ENCODE measurements around the gene RFX4. TPM values are rescaled to one million over a fixed set of nuclear protein-coding genes. Genes with fewer than 3 reads are reported as not detected.
"Not testable (repeated sequence)": the region's sequence is repeated elsewhere in the genome, so short reads cannot be mapped to it uniquely, and the experiment has no call there.

Gene RFX4
- total RNA-seq, 2 donors from 2014 or later: not detected

DNA sequence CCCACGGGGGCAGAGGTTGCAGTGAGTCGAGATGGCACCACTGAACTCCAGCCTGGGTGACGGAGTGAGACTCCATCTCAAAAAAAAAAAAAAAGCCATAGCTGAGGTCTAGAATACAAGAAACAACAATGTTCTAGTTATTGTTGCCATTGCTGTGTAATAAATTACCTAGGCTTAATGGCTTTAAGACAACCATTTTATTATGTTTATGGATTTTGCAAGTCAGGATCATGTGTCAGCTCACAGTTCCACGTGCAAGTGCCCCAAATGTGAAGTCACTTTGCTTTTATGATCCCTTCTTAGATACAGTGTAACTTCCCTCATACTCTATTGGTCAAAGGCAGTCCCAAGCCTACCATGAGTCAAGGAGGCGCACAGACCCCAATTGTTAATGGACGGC, 142.1 kb downstream of the RFX4 start:
- Histone ChIP-seq H3K36me3 (no peaks in the 10 kb centered on the region), H3K9me3 (no peaks in the 10 kb centered on the region), H3K27ac (no peak overlapping the region), H3K4me3 (no peak overlapping the region), H3K27me3 (no peaks in the 10 kb centered on the region), H3K4me1 (no peaks in the 10 kb centered on the region)
- no peak for DNase-seq (ENCODE audit: low spot score)
- TF ChIP-seq, protein P1, sequence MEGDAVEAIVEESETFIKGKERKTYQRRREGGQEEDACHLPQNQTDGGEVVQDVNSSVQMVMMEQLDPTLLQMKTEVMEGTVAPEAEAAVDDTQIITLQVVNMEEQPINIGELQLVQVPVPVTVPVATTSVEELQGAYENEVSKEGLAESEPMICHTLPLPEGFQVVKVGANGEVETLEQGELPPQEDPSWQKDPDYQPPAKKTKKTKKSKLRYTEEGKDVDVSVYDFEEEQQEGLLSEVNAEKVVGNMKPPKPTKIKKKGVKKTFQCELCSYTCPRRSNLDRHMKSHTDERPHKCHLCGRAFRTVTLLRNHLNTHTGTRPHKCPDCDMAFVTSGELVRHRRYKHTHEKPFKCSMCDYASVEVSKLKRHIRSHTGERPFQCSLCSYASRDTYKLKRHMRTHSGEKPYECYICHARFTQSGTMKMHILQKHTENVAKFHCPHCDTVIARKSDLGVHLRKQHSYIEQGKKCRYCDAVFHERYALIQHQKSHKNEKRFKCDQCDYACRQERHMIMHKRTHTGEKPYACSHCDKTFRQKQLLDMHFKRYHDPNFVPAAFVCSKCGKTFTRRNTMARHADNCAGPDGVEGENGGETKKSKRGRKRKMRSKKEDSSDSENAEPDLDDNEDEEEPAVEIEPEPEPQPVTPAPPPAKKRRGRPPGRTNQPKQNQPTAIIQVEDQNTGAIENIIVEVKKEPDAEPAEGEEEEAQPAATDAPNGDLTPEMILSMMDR (IDR thresholded peaks at IDR 0.05): no peak

DNA sequence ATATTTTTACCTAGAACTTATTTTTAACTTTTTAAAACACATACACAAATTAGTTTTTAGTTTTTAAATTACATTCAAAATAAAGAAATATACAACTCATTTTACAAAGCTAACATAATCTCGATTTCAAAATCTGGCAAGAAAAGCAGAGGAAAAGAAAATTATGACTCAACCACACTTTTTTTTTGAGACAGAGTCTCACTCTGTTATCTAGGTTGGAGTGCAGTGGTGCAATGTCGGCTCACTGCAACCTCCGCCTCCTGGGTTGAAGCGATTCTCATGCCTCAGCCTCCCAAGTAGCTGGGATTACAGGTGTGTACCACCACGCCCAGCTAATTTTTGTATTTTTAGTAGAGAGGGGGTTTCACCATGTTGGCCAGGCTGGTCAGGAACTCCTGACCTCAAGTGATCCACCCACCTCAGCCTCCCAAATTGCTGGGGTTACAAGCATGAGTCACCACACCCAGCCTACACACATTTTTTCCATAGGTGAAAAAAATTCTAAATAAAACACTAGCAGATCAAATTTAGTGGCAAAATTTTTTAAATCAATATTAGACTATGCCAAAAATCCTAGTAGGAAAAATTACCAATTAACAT, 143.9 kb downstream of the RFX4 start:
- H3K9me3 ChIP-seq; DNase-seq (ENCODE audit: low spot score); H3K4me3 ChIP-seq; H3K4me1 ChIP-seq; H3K27me3 ChIP-seq; H3K27ac ChIP-seq; H3K36me3 ChIP-seq: not testable (repeated sequence)

DNA sequence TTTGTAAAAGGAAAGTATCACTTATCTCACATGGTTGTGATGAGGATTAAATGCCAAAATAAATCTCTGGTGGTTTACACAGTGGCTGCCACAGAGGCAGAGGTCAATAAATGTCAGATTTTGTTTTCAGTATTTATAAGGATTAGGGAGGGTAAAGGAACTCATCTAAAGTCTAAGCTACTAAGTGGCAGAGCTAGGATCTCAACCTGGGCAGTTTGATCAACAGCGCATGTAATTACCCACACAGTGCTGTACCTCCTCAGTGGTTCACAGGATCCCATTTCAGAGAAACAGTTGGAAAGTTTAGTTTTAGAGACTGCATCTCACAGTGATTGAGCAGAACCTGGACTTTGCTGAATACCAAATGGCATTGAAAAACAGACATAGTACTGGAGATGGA, 146.8 kb downstream of the RFX4 start:
- no peaks in the 10 kb centered on the region for H3K9me3 ChIP-seq
- no peak overlapping the region for H3K27ac ChIP-seq
- H3K36me3 ChIP-seq: no peaks in the 10 kb centered on the region
- TF ChIP-seq, protein P1 (IDR thresholded peaks at IDR 0.05): no peak
- no peaks in the 10 kb centered on the region for H3K4me1 ChIP-seq
- no peak overlapping the region for H3K4me3 ChIP-seq
- no peak for DNase-seq (ENCODE audit: low spot score)
- H3K27me3 ChIP-seq: no peaks in the 10 kb centered on the region

DNA sequence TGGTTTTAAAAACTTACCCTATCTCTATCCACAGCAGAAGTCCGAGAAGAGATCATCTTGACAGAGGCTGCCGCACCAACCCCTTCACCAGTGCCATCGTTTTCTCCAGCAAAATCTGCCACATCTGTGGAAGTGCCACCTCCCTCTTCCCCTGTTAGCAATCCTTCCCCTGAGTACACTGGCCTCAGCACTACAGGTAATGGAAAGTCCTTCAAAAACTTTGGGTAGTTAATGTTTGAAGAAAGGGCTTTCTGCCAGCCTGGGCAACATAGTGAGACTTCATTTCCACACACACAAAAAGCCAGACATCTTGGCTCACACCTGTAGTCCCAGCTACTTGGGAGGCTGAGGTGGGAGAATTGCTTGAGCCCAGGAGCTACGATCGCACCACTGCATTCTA, 150.1 kb downstream of the RFX4 start:
- no peak overlapping the region for H3K4me3 ChIP-seq
- no peaks in the 10 kb centered on the region for H3K36me3 ChIP-seq
- H3K27me3 ChIP-seq: no peaks in the 10 kb centered on the region
- TF ChIP-seq, protein P1 (IDR thresholded peaks at IDR 0.05): no peak
- no peak for DNase-seq (ENCODE audit: low spot score)
- H3K9me3 ChIP-seq: no peaks in the 10 kb centered on the region
- H3K27ac ChIP-seq: no peak overlapping the region
- no peaks in the 10 kb centered on the region for H3K4me1 ChIP-seq

DNA sequence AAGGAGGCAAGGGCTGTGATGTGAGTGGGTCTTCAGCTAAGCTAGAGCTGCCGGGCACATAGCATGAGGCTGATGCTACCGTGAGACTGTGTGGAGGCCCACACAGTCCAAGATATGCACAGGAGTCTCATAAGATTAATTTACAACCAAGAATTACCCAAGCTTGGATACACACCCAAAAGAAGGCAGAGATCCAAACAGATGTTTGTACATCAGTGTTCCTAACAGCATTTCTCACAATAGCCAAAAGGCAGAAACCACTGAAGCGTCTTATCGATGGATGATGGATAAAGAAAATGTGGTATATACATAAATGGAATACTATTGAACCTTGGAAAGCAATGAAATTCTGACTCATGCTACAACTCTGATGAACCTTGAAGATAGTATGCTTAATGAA, 150.9 kb downstream of the RFX4 start:
- Histone ChIP-seq H3K4me1 (no peaks in the 10 kb centered on the region), H3K36me3 (no peaks in the 10 kb centered on the region), H3K27me3 (no peaks in the 10 kb centered on the region), H3K9me3 (no peaks in the 10 kb centered on the region), H3K4me3 (no peak overlapping the region), H3K27ac (no peak overlapping the region)
- DNase-seq (ENCODE audit: low spot score): no peak
- TF ChIP-seq, protein P1 (IDR thresholded peaks at IDR 0.05): no peak

DNA sequence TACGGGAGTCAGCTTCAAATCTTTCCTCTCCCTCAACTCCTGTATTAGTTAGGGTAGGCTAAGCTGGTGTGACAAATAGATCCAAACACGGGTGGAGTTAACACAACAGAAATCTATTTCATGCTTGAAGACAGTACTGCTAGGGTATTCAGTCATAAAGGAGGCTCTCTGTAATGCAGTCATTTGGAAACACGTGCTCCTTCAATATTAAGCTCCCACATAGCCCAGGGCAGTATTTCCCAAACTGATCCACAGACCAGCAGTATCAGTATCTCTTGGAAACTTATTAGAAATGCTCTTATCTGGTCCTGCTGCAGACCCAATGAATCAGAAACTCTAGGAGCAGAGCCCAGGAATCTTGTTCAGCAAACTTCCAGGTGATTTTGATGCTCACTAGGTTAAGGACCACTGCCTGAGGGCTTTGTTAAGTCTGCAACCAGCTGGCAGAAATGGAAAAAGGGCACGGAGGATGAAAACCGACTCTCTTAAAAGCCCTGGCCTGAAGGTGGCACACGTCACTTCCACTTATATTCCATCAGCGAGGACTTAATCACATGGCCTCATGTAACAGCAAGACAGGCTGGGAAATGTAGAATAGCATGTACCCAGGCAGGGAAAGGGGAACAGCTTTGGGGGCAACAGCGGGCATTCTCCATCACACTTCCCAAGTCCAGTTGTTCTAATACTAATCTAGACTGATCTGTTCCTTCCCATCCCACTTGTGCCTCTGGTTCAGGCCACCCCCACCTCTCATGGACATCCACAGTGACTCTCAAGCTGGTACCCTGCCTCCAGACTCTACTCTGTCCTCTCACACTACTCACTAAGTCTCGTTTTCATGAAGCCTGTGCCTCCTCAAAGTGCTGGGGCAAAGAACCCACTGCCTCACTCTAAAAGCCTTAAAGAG, 153.5 kb downstream of the RFX4 start:
- peaks cover 0 to 12% of the 10 kb centered on the region in 2 donors for H3K4me1 ChIP-seq
- TF ChIP-seq, protein P1 (IDR thresholded peaks at IDR 0.05): peak in 1 of 2 donors; percentile 38
- H3K27ac ChIP-seq: no peak overlapping the region
- no peaks in the 10 kb centered on the region for H3K36me3 ChIP-seq
- H3K4me3 ChIP-seq: no peak overlapping the region
- H3K9me3 ChIP-seq: no peaks in the 10 kb centered on the region
- DNase-seq (ENCODE audit: low spot score): no peak
- H3K27me3 ChIP-seq: no peaks in the 10 kb centered on the region

All from right atrium auricular region (tissue), 2 donors.